T-helper 2 cell (primary cell): Measurements from ENCODE around the gene ITGBL1.
"Not testable (repeated sequence)": the region's sequence is repeated elsewhere in the genome, so short reads cannot be mapped to it uniquely, and the experiment has no call there.

ENCODE experiments used
- DNase-seq, 5 experiments: peaks; one replicate each; pipeline versions ENCODE4 v3.0.0 to v3.0.0-alpha.2; 2012 to 2022

The ITGBL1 gene

DNA sequence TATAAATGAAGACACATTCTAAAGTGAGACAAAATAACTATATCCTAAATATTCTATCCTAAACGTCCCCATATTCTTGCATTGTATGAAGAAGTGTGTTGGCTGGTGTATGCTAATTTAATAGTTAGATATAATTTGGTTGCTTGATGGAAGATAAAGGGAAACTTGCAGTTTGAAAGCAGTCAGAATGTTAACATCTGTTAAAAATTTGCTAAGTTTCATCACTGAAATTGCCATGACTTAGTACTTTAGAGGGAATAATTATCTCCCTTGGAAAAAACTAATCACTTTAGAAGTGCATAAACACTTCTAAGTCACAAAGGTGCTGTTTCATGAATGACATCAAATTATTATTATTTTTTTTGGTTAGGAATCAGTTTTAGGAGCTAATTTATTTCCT is 61.6 kb downstream of the ITGBL1 start:
- no peak for DNase-seq

DNA sequence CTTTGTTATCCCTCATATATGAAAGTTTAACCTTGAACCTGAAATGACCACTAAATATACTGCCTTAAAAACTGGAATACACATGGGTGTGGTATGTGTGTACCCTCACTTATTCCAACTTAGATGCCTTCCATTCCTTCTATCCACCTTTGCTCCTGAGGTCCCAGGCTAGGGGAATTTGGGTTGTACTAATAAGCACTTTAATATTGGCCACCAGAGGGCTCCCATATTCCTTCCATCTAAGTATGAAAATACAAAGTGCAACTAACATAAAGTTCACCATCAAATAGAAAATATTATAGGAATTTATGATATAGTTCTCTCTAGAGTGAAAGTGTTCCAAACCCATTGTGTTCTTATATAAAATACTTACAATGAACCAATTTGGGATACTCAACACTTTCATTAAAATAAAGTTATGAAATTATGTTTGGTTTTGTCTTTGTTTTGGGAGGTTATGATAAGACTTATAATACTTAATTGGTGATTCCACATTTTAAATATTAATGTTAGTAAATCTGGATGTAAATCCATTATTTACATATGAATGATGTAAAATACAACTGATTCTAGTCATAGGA is 62.3 kb downstream of the ITGBL1 start:
- DNase-seq, result peak in 1 of 5 experiments; percentile 30

DNA sequence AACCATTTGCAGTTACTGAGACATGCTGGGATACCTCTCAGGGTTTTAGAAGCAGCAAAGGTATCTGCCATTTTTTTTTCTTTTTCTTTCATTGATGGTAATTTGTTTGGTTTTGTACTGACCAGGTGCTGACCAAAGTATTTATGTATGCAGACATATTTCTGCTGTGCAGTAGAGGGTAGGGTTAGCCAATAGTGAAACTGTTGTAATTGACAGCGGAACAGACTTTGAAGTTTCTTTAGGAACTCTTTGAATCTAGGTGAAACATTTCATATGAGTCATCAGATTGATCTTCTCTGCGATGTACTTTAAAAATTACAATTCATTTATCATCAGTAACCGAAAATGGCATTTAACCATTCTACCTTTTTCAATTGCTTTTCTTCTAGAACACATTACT is 63.0 kb downstream of the ITGBL1 start:
- peak in 1 of 5 experiments; percentile 12 for DNase-seq

DNA sequence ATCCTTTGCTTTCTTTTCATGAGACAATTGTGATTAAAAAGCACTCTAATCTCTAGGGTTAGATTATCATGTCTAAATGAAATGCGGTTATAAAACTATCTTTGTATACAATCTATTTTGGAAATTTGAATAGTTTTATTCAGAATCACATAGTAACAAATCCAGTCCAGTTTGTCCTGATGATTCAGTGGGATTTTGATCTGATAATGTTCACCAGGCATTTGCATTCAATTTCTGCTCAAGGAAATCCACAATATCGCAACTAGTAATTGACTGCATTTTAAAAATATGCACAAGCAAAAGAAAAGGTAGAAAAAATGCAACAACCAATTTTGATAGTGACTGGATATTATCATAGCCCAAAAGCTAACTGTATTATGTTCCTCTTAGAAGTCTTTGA is 63.8 kb downstream of the ITGBL1 start:
- no peak for DNase-seq

DNA sequence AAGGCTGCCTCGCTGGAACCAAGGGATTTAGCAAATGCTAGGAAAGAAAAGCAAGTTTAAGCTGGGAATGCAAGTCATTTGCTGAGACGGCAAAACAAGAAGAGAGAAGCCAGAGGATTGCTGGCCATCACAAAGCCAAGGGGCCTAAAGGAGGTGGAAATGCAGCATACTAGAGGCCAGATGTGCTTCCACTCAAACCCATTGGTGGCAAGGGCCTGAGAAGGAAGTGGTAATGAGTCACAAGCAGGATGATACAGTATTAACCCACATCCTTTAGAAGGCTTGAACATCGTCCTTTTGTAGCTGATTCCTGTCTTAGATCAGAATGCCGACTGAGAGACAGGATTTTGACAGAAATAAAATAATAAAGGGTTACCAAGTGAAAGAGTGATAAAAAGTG is 68.2 kb downstream of the ITGBL1 start:
- peak in 2 of 5 experiments; percentile 3 to 81 for DNase-seq

DNA sequence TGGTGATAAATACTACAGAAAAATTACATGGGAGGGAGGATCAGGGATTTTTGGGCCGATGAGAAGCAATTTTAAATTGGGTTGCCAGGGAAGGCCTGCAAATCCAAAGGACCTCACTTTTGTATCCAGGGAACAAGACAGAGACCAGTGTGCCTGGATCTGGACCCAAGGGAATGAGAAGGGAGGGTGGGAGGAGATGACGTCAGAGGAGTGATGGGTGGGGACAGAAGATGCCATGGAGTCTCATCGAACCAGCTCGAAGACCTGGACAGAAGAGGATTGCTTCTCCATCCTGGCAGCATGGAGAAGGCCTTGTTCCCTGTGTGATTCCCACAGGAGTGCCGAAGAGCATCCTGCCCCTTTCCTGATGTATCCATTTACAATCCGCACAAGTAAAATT is 68.9 kb downstream of the ITGBL1 start:
- DNase-seq, result no peak

DNA sequence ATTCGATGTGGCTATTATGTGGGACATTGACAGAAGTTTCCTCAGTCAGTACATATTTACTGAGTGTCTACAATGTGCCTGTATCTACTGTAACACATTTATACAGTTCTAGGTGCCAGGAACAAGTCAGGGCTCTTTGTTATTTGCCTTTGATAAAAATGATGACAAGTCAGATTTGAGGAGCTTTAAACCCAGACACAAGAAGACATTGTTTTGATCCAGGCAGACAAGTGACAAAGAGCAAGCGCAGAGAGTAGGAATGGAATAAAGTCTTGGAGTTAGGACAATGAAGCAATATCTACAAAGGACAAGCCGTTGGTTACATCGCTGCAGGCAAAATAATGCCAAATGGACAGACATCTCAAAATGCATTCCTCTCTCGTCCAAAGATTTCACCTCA is 70.1 kb downstream of the ITGBL1 start:
- DNase-seq, result no peak

DNA sequence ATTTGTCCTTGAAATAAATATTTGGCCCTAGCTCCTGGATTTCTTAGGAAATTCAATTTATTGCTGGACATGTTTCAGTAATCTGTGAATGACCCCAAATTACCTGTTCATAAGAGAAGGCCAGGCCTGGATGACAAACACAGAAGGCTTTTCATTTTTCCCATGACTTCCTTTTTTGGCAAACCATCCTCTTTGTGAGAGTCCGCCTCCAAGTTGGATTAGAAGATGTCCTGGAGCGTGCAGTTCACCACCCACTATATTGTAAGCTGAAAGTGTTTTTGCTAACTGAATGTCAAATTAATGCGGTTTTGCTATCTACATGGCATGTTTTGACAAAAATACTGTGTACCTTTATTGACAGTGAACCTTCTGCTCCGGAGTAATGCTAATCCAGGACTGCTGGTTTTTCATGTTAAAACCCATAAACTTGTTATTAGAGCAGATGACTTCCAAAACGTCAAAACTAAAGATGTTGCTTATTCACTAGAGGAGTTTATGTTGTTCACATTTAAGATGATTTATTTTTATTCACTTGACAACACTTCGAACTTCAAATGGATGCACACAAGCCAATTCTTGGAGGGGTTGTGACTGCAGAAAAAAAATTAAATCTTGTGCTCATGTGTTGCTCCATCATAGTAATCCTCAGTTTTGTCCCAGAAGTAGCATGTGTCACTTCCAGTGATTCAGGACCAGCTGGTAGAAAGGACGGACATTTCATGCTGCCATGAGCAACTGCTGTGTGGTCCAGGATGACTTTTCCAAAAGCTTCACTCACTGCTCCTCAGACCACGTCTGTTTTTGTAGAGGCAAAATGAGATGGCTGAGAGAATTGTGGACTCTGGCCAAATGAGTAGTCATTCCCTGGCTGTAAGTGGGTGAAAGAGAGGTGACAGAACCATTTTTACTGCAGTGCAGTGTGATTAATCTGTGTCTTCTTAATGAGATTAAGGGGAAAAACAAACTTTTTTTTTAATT is 71.0 kb downstream of the ITGBL1 start:
- DNase-seq, result no peak

DNA sequence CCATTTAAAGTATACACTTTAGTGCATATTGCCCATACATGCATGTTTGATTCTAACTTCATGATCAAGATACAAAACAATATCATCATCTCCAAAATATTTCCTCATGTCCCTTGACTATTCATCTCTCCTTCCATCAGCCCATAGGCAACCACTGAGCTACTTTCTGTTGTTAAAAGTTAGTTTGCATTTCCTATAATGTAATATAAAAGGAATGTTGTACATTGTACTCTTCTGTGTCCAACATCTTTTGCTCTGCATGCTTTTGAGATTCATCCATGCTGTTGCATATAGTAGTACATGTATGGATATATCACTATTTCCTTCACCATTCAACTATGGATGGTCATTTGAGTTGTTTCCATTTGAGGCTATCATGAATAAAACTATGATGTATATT is 74.7 kb downstream of the ITGBL1 start:
- DNase-seq, result no peak

DNA sequence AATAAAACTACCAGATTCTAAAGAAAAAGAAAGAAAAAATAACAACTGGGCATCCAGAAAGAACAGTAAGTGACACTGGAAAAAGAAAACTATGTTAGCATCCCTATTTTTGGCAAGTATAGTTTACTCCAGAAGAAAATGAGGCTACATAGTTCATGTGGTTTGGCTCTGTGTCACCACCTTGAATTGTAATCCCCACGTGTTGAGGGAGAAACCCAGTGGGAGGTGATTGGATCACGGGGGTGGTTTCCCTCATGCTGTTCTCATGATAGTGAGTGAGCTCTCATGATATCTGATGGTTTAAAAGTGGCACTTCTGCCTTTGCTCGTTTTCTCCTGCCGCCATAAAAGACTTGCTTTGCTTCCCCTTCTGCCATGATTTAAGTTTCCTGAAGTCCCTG is 76.9 kb downstream of the ITGBL1 start:
- DNase-seq, result no peak

DNA sequence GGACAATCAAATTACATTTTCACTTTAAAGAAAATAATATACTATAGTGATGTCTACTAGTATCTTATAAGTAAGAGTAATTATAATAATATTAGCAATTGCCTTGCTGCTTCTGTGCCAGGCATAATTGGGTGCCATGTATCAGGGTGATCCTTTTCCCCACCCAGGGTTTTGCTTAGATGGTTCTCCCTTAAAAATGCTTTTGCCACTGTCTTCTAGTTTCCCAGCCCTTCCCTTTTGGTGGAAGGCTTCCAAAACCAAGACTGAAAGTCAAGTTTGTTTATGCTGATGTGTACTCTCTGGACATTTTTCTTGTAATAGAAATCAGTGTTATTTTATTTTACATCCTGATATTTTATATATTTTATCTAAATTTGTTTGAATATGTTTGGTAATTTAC is 77.8 kb downstream of the ITGBL1 start:
- no peak for DNase-seq

DNA sequence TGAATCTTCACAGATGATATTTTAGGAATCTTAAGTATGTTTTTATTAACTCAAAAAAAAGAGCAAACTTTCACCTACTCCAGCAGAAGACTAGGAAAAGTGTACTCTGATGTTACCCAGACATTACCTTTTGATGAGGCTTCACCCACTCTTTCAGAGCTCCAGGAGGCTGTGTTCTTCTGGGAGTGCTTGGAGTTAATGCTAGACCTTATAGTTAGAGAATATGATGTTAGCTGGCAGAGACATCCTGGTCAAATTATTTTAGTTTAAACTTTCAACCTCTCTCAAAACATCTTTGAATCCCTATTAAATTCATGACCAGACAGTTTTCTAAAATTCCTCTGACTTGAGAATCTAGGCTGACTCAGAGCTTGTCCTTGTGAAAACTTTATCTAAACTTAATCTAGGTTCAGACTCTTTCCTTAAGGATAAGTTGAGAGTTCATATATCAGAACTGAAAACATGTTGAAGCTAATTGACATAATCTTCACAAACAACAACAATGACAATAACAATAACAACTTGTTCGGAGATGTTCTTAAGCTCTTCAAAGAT is 82.8 kb downstream of the ITGBL1 start:
- no peak for DNase-seq

DNA sequence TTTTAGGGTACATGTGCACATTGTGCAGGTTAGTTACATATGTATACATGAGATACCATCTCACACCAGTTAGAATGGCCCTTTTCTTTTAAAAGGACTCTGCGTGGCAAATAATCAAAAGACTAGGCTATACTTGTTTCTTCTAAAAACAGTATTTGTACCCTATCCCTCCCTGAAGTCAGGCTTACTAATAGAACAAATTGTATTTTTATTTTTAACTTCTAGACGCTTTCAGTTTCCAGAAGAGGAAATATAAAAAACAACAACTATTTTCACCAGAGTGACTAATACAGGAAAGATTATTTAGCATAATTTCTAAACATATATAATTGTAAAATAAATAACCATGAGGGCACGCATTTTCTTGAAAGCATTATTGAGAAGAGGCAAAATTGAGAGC is 83.6 kb downstream of the ITGBL1 start:
- DNase-seq, result no peak

DNA sequence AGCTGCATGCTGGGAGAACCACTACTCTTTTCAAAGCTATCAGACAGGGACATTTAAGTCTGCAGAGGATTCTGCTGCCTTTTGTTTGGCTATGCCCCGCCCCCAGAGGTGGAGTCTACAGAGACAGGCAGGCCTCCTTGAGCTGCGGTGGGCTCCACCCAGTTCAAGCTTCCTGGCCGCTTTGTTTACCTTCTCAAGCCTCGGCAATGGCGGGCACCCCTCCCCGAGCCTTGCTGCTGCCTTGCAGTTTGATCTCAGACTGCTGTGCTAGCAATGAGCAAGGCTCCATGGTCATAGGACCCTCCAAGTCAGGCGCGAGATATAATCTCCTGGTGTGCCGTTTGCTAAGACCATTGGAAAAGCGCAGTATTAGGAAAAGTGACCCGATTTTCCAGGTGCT is 92.1 kb downstream of the ITGBL1 start:
- not testable (repeated sequence) for DNase-seq

DNA sequence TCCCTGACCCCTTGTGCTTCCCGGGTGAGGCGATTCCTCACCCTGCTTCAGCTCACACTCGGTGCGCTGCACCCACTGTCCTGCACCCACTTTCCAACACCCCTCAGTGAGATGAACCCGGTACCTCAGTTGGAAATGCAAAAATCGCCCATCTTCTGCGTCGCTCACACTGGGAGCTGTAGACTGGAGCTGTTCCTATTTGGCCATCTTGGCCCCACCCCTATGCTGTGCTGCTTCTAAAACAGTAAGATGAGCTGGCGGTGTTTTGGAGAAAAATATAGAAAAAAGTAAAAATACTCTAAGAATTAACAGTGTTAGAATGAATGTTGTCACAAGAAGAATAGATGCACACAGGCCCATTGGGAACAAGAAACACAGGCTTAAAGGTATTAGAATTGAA is 92.5 kb downstream of the ITGBL1 start:
- no peak for DNase-seq

DNA sequence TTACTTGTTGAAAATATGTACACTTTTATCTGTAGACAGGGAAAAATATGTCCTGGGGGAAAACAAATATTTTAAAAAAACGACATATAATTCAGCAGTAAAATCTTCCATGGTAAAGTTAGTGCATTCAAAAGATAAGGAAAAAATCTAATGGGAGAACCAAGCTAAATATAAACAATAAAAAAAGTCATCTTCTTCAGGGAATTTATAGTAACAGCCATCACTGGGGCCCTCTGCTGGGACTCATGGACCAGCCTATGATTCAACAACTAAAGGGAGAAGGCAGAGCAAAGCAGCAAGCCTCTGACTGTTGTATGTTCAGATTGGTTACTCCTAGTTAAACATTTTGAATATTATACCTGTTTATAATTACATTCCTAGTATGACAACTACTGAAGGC is 93.0 kb downstream of the ITGBL1 start:
- DNase-seq, result no peak

DNA sequence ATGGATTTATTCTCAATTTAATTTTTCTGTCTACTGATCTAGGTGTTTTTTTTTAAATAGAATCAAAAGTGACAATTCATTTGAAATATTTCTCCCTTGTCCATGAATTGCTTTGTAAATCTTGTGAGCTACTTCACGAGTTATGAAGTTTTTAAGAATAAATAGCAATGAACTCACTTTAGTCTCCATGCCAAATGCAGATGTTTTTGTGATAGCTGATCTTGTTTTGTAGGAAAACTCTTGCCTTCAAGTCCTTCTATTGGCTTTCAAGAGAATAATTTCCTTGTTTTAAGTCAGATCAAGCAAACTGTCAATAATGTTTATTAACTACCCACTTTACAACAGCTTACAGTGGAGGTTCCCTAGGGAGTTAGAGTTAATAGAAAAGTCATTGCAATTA is 99.8 kb downstream of the ITGBL1 start:
- DNase-seq, result no peak

DNA sequence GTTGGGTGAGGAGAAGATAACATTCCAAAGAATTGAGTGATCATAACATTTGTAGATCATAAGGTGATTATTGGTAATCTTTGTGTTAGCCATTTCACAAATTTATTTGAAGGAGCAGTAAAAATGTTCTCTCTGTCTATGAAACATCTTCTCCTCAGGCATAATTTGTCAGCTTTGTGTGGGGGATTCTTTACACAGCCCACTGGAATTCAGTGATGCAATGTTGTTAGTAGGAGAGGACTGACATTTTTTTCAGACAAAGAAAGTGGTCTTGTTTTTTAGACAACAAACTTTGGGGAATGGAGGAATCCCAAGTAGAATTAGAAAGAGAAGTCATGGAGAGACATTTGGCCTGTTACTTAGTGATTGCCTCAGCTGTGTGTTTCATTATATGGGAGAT is 100.3 kb downstream of the ITGBL1 start:
- no peak for DNase-seq

DNA sequence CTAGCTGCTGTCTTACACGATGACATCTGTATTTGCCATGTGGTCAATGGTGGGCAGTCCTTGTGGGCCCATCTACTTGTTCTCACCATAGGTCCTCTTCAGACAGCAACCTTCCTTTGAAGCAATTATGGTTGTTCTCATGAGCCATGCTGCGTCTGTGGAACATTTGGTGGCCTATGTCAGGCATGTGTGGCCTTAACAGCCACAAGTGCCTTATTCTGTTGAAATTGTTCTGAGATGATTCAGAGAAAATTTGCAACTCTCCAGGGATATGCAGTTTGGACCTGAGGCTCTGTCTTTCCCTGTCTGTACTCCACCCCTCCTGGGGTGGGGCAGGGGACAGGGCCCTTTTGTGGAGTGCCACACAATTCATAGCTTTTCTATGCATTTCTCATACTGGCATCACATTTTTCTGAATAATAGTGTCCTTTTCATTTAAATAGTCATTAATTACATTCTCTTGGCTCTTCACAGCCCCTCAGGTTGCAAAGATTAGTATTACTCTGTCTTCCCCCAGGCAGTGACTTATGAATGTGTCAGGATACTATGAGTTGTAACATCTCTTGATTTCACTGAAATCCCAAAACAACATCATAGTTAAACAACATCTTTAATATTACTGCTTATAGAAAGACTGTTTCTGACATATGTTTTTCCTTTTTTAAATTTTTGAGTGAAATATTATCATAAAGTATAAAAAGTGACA is 102.1 kb downstream of the ITGBL1 start:
- DNase-seq, result no peak

DNA sequence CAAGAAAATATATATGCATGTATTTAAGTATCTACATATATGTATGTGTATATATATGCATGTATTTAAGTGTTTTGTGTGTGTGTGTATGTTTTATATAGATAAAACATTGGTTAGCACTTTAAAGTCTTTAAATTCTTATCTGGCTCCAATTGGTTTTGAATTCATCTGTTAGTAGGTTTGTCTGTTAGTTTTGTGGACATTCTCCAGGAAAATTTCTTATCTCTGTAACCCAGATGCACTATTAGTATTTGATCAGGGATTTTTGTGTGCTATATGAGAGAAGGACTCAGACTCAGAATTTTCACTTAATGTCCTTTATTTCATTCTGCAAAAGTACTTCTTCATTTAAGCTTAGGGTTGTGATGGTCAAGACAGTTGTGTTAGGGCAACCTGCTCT is 103.1 kb downstream of the ITGBL1 start:
- no peak for DNase-seq

DNA sequence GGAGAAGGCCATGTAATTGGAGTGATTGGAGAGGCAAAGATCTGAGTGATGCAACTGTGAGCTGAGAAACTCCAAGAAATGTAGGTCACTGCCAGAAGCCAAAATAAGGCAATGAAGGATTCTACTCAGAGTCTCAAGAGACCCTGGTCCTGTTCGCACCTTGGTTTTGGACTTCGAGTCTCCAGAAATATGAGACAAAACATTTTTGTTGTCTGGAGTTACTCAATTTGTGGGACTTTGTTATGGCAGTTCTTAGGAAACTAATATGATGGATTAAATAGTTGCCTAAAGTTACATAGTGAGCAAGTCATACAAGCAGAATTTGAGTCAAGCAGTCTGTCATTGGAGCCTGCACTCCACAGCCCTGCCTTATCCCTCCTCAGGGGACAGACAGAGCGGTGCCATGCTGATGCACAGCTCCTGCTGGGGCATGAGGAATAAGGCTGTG is 104.2 kb downstream of the ITGBL1 start:
- DNase-seq, result no peak

DNA sequence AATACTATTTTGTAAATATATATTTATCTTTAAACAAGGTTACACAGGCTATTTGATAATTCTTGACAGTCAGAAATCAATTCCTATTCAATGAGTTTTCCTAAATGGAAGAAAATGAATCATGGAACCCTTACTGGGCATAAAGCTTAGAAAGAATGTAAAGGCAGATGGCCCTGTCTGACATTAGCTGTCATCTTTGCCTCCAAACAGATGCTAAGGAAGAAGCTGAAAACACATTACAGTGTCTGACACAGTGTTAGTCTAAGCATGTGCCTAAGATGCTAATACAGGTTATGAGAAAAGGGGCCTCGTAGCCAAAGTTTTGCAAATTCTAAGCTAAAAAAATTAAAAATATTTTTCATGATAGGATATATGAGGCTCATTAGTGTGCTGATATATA is 112.8 kb downstream of the ITGBL1 start:
- DNase-seq, result no peak

DNA sequence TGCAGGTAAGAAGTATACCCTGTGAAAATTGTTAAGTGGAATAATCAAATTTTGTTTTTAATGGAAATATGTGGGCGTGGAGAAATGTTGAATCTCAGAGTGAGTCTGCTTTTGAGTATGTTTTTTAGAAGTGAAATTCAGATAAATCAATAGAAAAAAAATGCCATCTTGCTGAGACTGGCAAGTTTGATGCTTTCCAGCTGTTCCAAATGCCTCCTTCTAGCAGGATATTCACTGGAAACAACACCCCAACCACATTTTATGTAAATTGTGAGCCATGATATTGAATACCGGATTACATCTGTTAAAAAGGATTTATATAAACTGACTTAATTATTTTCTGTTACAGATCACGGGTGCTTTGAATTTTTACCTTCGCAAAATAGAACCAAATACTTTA is 115.4 kb downstream of the ITGBL1 start:
- no peak for DNase-seq
